B cell (primary cell): ENCODE data around the gene GLRX.

Source experiments
- CTCF ChIP-seq: fragments of 200-600 bp; IDR thresholded peaks from one replicate; pipeline ENCODE4 v1.8.0; 2022; ENCODE audit warnings: antibody characterized with exemption, mild to moderate bottlenecking
- EZH2 ChIP-seq: IDR thresholded peaks from 2 replicates; pipeline ENCODE4 v1.6.1; 2012; ENCODE audit warnings: borderline replicate concordance, low read depth, mild to moderate bottlenecking, moderate library complexity, low read length; ENCODE audit not compliant: insufficient read depth, poor library complexity, severe bottlenecking

- no peak for TF ChIP-seq CTCF
- no peak for TF ChIP-seq EZH2
These were observed 31.0 kb upstream of the GLRX start for GRCh38 chr5:95853490-95853889.
